GM18867 (cell line): ENCODE measurements around the gene NUDT1.

Source experiments
- ATAC-seq: cut with Tn5 transposase; IDR thresholded peaks from one replicate; pipeline ENCODE4 v1.9.1; 2021; ENCODE audit warnings: mild to moderate bottlenecking, moderate library complexity; ENCODE audit not compliant: unreplicated experiment

The NUDT1 gene

DNA sequence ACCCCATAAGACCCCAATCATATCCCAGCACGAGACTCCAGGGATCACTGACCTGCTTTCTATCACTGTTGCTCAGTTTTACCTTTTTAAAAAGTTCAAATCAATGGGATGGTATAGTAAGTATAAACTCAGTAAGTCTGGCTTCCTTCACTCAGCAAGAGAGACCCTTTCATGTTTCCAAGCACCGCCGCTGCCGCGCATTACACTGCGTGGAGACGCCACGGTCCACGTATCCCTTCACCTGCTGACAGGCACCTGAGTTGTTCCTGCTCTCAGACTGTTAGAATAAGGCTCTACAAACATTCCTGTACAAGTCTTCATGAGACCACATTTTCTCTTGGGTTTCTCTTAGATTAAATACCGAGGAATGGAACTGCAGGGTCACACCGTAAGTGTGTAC lies 37.6 kb upstream of the NUDT1 start:
- no peak for ATAC-seq

DNA sequence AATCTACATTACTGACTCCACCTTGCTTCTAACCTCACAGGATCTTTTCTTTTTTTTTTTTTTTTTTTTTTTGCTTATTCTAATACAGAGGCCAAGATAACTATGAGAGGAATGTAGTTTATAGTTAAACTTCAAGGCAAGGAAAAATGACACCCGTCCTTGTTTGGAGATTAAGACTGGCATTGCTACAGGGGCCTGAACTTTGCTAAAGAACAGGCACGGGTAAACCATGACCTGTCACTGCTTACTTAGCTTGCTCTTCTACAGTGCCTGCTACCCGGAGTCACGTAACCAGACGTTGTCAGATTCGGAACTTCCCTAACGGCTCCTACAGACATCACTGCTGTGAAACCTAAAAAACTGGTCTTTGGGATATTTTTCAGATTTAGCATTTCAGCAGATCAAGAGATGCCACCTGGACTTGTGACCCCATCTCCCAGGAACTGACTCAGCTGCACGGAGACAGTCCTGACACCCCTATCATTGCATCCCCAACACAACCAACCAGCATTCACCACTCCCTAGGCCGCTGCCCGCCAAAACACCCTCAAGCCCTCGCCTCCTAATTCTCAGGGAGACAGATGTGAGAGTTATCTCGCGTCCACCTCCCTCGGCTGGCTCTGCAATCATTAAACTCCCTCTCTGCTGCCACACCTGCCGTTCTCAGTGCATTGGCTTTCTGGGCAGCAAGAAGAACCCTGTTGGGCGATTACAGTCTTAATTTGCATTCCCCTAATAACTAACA lies 36.8 kb upstream of the NUDT1 start:
- ATAC-seq, result no peak

DNA sequence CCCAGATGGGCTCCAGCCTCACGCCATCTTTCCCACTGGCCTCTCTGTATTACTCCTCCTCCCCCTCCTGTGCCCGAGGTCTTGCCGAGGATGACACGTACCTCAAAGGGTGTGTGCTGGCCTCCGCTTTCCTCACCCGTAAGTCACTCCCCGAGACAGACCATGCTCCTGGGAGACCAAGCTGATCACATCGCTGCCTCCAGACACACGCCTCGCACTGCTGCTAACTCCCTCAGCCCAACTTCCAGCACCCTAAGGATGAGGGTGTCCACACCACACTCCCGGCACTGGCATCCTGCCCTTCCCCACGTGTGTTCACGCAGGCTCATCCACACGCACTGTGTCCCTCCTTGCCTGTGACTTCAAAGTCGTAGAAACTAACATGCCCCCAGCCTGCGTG lies 33.3 kb upstream of the NUDT1 start:
- ATAC-seq, result no peak

DNA sequence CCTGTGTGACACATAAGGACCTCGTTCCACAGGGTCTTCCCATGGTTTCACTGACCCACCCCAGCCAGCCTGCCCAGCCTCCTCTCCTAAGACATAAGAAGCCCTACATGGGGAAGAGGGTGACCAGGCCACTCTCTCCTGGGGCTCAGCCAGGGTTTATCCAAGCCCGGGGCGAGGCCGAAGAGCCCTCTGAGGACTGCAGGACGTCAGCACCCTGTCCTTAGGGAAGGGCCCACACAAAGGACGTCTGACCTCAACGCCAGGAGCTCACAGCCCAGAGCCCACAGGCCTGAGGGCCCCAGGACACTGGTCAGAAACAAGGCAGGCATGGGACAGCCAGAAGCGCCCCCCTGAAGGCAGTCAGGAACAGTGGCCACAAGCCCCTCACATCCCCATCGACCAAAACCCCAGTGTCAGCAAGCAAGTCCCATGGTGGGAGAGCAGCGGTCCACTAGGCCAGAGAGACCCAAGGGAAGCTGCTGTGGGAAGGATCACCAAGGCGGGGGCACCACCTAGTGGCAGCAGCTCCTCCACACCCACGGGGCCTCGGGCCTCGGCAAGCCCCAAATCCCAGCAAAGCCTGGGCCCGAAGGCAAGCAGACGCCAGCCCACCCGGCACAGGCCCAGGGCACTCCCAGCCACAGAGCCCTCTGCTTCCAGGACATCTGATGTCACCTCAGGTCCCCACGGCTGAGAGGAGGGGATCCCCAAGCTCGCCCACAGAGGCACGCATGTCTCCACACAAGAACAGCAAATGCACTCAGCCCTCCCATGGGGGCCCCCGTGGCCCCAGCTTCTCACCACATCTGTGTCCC lies 32.7 kb upstream of the NUDT1 start:
- ATAC-seq, result peak; percentile 60

GRCh38 chr7:2209961-2210323 lies 32.1 kb upstream of the NUDT1 start:
- peak; percentile 21 for ATAC-seq

DNA sequence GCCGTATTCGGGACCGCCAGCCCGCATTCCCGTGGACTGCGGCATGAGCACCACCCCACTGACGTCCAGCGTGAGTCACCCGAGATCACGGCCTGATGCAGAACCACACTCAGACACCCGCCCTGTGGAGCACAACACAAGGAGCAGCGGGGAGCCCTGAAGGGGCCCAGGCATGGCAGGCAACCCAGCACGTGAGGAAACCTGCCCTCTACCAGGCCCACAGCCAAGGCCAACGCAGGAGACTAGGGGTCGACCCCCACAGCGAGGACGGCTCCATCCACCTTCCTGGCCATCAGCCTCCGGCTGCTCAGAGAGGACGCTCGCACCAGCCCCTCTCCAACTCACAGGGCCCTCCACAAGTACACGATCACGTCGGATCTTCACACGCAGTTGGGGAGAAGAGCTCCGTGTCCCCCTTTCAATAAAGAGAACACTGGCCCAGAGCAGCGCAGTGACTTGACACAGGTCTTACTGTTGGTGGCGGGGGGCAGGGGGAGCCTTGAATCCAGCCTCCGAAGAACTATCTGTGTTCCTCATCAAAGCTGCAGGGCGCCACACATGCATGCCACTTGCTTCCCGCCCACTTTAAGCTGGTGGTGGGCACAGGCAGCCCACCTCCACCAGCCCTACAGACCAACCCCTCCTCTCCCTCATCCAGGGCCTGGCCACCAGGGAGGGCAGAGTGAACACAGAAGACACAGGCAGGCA lies 31.3 kb upstream of the NUDT1 start:
- no peak for ATAC-seq

DNA sequence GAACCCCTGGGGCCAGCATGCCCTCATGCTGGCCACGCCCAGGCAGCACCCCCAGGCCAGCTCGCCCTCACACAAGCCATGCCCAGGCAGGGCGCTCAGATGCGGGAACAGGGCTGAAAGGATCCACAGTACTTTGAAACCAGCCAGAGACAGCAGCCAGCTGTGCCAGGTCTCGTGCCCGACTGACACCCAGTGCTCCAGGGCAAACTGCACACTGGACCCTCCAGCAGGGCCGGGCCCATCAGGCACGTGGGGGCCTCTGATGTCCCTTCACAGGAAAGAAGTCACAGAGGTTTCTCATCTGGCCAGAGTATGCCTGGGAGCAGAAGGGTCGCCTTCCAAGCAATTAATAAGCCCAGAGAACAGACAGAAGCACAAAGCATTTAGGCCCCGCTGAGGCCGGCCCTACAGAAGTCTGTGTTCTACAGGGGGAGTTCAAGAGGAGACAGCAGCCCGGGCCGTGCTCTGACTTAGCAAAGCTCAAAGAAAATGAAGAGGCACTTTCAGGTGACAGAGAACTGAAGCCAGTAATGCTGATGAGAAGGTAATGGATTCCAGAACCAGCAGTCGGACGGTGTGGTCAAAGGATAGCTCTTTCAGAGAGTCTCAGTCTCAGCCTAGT lies 30.7 kb upstream of the NUDT1 start:
- ATAC-seq, result no peak

- no peak for ATAC-seq
These were observed 30.1 kb upstream of the NUDT1 start for GRCh38 chr7:2211926-2212325.

GRCh38 chr7:2212906-2213305 lies 29.1 kb upstream of the NUDT1 start:
- ATAC-seq, result no peak

DNA sequence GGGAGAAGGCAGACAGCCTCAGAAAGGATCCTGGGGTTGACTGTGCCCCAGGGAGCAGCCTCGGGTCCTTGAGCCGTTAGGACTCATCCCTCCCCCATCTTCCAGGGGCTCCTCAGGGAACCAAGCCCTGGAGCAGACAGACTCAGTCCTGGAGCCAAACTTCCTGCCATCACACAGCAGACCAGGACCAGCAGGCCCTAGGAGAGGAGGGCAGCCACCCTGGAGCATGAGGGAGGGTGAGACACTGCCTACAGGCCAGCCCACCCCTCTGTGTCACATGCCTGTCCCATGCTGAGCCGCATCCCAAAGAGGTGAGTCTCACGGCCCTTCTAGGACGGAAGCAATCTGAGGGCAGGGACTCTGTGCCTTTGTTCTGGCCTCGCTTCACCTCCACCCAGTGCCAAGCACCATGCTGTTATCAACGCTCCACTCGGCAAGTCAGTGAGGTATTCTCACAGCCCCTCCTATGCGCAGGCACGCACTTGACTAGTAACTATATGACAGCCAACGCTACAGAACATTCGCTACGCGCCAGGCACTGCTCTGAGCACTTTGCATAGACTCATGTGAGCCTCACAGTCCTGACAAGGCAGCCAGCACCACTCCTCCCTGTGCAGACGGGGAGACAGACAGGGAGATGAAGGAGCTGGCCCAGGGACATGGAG lies 28.3 kb upstream of the NUDT1 start:
- no peak for ATAC-seq

- ATAC-seq, result no peak
These were observed 27.4 kb upstream of the NUDT1 start for GRCh38 chr7:2214636-2215035.

DNA sequence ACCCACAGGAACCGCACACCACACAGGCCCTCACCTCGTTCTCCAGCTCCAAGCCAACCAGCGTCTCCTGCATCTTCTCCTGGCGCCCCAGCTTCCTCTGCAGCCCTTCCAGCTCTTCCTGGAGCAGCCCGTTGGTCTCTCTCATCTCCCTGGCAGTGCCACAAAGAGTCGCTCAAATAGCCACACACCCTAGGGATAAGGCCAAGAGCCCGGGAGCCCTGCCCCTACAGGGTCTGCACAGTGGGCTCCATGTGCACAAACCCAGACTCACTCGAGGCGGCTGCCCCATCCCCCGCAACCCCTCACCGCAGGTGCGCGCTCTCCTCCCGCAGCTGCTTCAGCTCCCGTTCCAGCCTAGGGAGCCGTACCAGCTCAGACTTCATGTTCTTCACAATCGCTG lies 26.2 kb upstream of the NUDT1 start:
- no peak for ATAC-seq

DNA sequence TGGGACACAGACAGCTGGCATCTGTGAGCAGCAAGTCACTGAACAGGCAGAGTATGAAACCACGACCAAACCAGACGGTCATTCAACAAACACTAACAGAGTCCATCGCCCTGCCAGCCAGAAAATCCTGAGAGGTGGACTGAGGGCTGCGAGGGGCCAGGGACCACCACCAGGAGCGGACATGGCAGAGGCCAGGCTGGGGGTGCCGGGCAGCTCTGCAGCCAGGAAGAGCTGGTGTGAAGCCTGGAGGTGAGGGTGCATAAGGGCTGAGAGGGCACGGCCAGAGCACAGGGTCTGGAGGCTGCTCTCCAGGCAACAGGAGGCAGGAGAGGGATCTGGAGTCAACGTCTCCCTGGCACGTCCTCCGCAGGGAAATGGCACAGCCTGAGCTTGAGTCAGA lies 24.8 kb upstream of the NUDT1 start:
- no peak for ATAC-seq

- ATAC-seq, result no peak
These were observed 24.1 kb upstream of the NUDT1 start for GRCh38 chr7:2217716-2218443.

DNA sequence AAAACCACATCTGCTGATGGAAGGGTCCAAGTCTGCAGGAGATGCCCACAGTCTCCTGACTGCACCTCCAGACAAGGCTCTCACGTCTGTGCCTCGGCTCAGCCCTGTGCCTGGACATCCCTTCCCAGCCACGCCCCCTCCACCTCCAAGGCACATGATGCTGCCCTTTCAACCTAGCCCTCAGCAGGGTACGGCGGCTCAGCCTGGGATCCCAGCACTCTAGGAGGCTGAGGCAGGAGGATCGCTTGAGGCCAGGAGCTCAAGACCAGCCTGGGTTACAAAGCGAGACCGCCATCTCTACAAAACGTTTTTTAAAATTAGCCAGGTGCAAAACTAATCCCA lies 23.6 kb upstream of the NUDT1 start:
- ATAC-seq, result no peak

DNA sequence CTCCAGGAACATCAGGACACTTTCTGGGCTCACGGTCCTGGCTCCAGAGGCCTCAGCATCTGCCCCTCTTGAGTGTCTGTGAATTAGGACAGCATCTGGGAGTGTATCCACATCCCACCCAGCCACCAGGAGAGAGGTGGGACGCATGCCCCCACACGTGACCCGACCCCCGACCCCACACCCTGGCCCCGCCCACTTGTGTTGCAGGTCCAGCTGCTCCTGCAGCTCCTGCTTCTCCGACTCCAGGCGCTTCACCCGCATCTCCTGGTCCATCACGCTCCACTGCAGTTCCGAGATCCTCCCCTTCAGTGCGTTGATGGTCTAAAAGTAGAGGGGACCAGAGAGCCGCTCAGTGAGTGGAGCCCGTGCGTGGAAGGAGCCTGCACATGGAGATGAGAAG lies 22.9 kb upstream of the NUDT1 start:
- ATAC-seq, result no peak

DNA sequence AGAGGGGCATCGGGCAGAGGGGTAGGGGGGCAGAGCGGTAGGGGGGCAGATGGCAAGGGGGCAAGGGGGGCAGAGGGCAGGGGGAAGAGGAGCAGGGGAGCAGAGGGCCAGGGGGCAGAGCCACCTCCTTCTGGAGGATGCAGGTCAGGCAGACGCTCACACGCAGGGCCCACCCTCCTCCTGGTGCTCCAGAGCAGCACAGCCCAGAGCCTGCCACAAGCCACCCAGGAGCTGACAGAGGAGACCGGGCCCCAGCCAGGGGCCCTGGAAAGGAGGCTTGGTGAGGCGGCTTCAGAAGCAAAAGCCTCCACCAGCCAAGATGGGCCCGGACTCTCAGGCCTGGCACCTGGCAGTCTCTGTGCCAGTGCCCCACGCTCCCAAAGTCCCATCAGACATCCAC lies 22.4 kb upstream of the NUDT1 start:
- ATAC-seq, result no peak

- ATAC-seq, result no peak
These were observed 22.0 kb upstream of the NUDT1 start for GRCh38 chr7:2220030-2220429.

- no peak for ATAC-seq
These were observed 21.5 kb upstream of the NUDT1 start for GRCh38 chr7:2220506-2220905.

DNA sequence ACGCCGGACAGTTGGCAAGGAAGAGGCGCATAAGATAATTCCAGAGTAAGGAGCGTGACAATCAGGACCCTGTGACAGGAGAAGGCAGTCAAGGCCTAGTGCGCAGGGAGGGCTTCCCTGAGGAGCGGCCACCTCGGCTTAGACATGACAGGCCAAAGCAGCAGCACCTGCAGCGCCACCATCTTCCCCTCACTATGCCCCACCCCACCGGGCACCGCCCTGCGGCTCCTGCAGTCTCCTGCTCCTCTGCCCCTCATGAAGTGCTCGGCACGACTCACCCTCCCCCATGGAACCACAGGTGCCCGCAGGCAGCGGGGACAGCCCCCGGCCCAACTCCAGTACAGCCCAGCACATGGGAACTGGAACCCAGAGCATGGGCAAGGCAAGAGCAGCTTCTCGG lies 21.1 kb upstream of the NUDT1 start:
- ATAC-seq, result no peak
